Measurements from ENCODE around the gene C22orf23. TPM values are rescaled to one million over a fixed set of nuclear protein-coding genes. Genes with fewer than 3 reads are reported as not detected.

The C22orf23 gene
- total and polyA plus RNA-seq, 2 donors (not counting 1 experiment from before 2014, with no cell fraction given): not detected

DNA sequence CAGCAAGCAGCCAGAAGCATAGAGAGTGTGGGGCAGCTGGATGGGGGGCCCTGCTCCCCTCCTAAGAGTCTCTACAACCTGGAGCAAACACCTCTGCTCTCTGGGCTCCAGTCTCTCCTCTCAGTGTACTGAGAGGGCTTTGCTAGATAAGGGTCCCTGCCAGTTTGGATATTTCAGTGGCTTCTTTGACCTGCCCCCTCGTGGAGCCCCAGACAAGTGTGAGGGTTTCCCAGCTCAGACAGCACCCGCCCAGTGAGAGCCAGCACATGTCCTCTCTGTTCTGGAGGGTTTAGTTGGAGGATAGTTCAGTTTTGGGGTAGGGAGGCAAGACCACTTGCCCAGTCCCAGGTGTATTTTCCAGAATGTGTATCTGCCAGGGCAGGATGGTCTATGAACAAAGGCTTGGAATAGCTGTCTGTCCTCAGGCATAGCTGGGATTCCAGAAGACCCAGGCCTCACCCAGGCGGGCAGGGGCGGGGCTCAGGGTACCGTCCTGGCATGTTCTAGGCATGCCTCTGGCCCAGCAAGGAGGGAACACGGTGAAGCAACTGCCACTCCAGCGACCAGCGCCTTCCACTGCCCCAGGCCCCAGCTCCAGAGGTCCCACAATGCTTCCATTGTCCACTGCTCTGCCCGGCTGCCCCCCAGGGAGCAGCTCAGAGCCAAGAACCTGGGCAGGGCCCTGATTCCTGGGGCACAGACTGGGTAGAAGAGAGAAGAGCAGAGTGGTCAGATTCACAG lies 54.8 kb downstream of the C22orf23 start:
- Histone ChIP-seq H3K27ac (ENCODE audit: low read length in 2 of 2) (no peak overlapping the region), H3K9ac (ENCODE audit: low read length) (no peak overlapping the region), H3K27me3 (replicated peaks in 1 of 4; ENCODE audit: control extremely low read depth in 1 of 4, control insufficient read depth in 3 of 4, insufficient read depth in 4 of 4, low read length in 3 of 4) (no peaks in the 10 kb centered on the region), H3K4me1 (ENCODE audit: control insufficient read depth in 2 of 2, insufficient read depth in 2 of 2, low read length in 2 of 2) (peaks cover 11 to 19% of the 10 kb centered on the region in 2 donors), H3K4me3 (ENCODE audit: control extremely low read depth in 1 of 5, extremely low read depth in 1 of 5, insufficient read depth in 1 of 5, low read depth in 2 of 5, low read length in 4 of 5) (no peak overlapping the region), H3K4me2 (replicated peaks; ENCODE audit: low read depth, low read length, poor library complexity, severe bottlenecking) (no peak overlapping the region), H3K79me2 (ENCODE audit: control insufficient read depth, insufficient read depth, low read length) (no peaks in the 10 kb centered on the region), H3K36me3 (replicated peaks in 1 of 2; ENCODE audit: control extremely low read depth in 1 of 2, control insufficient read depth in 1 of 2, extremely low read depth in 1 of 2, insufficient read depth in 2 of 2, low read length in 1 of 2) (no peaks in the 10 kb centered on the region), H2AFZ (ENCODE audit: insufficient read depth, low read depth, low read length, poor library complexity, severe bottlenecking) (no peak overlapping the region), H3K9me3 (ENCODE audit: control extremely low read depth in 1 of 3, control insufficient read depth in 2 of 3, insufficient read depth in 1 of 3, low read length in 2 of 3) (no peaks in the 10 kb centered on the region), H4K20me1 (ENCODE audit: control insufficient read depth, insufficient read depth, low read length, poor library complexity, severe bottlenecking) (no peaks in the 10 kb centered on the region)
- intact Hi-C loops (cut with micrococcal nuclease): loop anchor here (5.0 kb wide), 1 partner anchor 34 kb away; no protein-coding TSS in a partner anchor
- H3K4me1 Mint-ChIP-seq: peaks cover 10% of the 10 kb centered on the region
- no peak overlapping the region for H3K4me3 Mint-ChIP-seq
- no peak overlapping the region for H3K27ac Mint-ChIP-seq
- 90% methylated on average over 8 of the region's 9 CpGs for WGBS (ENCODE audit: insufficient coverage)
- ATAC-seq (ENCODE audit: low read depth) (no peak), DNase-seq (no peak)
- POLR2A ChIA-PET: no interaction called here
- CTCF ChIA-PET: interaction anchor here (1.6 kb wide), 1 partner anchor 36 kb away, joined by 3 read pairs; no protein-coding TSS in a partner anchor
- TF ChIP-seq CTCF (IDR thresholded peaks at IDR 0.05) (no peak), EZH2 (IDR thresholded peaks at IDR 0.05; ENCODE audit: borderline replicate concordance, insufficient read depth, low read depth, low read length, poor library complexity, severe bottlenecking) (no peak)
- no peaks in the 10 kb centered on the region for H3K27me3 Mint-ChIP-seq
- H3K9me3 Mint-ChIP-seq (ENCODE audit: insufficient read depth): no peaks in the 10 kb centered on the region

- POLR2A ChIA-PET: no interaction called here
- Histone ChIP-seq H3K4me1 (ENCODE audit: control insufficient read depth in 2 of 2, insufficient read depth in 2 of 2, low read length in 2 of 2) (peaks cover 11 to 19% of the 10 kb centered on the region in 2 donors), H3K9me3 (ENCODE audit: control extremely low read depth in 1 of 3, control insufficient read depth in 2 of 3, insufficient read depth in 1 of 3, low read length in 2 of 3) (no peaks in the 10 kb centered on the region), H3K4me2 (replicated peaks; ENCODE audit: low read depth, low read length, poor library complexity, severe bottlenecking) (no peak overlapping the region), H3K36me3 (replicated peaks in 1 of 2; ENCODE audit: control extremely low read depth in 1 of 2, control insufficient read depth in 1 of 2, extremely low read depth in 1 of 2, insufficient read depth in 2 of 2, low read length in 1 of 2) (no peaks in the 10 kb centered on the region), H3K79me2 (ENCODE audit: control insufficient read depth, insufficient read depth, low read length) (no peaks in the 10 kb centered on the region), H3K27ac (ENCODE audit: low read length in 2 of 2) (no peak overlapping the region), H3K9ac (ENCODE audit: low read length) (no peak overlapping the region), H2AFZ (ENCODE audit: insufficient read depth, low read depth, low read length, poor library complexity, severe bottlenecking) (no peak overlapping the region), H3K27me3 (replicated peaks in 1 of 4; ENCODE audit: control extremely low read depth in 1 of 4, control insufficient read depth in 3 of 4, insufficient read depth in 4 of 4, low read length in 3 of 4) (no peaks in the 10 kb centered on the region), H3K4me3 (ENCODE audit: control extremely low read depth in 1 of 5, extremely low read depth in 1 of 5, insufficient read depth in 1 of 5, low read depth in 2 of 5, low read length in 4 of 5) (no peak overlapping the region), H4K20me1 (ENCODE audit: control insufficient read depth, insufficient read depth, low read length, poor library complexity, severe bottlenecking) (no peaks in the 10 kb centered on the region)
- Mint-ChIP-seq H3K27ac (peak overlapping the region; percentile 35), H3K4me3 (no peak overlapping the region), H3K27me3 (no peaks in the 10 kb centered on the region), H3K9me3 (ENCODE audit: insufficient read depth) (no peaks in the 10 kb centered on the region), H3K4me1 (peaks cover 10% of the 10 kb centered on the region)
- no CpG with 5 or more reads among the region's 2 CpGs for WGBS (ENCODE audit: insufficient coverage)
- TF ChIP-seq CTCF (IDR thresholded peaks at IDR 0.05): no peak
- no peak for TF ChIP-seq EZH2 (IDR thresholded peaks at IDR 0.05; ENCODE audit: borderline replicate concordance, insufficient read depth, low read depth, low read length, poor library complexity, severe bottlenecking)
- intact Hi-C loops (cut with micrococcal nuclease): loop anchor here (5.0 kb wide), 1 partner anchor 34 kb away; no protein-coding TSS in a partner anchor
- DNase-seq: no peak
- ATAC-seq (ENCODE audit: low read depth): no peak
- CTCF ChIA-PET: interaction anchor here (2.2 to 2.3 kb wide), 2 partner anchors 8 to 34 kb away, joined by 10 to 18 read pairs; partner anchors contain the start of gene MICALL1
These were observed 55.6 kb downstream of the C22orf23 start for GRCh38 chr22:37897807-37898206.

Measured in B cell (primary cell).